Raji (cell line): ENCODE data around the gene MYCBP.

Experiments used
- POLR2A ChIP-seq: IDR thresholded peaks from 2 replicates; pipeline ENCODE4 v1.6.1; 2011; ENCODE audit warnings: low read depth, low read length, control low read depth; ENCODE audit not compliant: insufficient read depth

The MYCBP gene

GRCh38 chr1:38834221-38834782, 38.8 kb downstream of the MYCBP start:
- no peak for TF ChIP-seq POLR2A

DNA sequence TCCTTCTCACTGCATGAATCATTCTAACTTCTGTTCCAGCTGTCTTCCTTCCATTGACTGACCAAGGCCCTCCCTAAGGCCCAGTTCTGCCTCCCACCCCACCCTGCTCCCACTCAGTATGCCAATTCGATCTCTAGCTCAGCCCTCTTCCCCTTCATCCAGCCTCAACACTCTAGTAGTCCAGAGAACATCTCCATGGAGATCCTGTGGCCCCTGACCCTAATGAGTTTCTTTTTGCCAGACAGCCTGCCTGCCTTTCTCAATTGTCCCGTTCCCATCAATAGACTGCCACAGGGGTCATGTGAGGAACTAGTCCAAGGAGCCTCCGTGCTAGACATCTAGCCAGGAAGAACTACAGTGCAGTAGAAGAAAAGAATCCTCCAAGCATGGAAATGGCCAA, 40.0 kb downstream of the MYCBP start:
- no peak for TF ChIP-seq POLR2A

- no peak for TF ChIP-seq POLR2A
Observed at GRCh38 chr1:38832370-38832734, 40.8 kb downstream of the MYCBP start.

DNA sequence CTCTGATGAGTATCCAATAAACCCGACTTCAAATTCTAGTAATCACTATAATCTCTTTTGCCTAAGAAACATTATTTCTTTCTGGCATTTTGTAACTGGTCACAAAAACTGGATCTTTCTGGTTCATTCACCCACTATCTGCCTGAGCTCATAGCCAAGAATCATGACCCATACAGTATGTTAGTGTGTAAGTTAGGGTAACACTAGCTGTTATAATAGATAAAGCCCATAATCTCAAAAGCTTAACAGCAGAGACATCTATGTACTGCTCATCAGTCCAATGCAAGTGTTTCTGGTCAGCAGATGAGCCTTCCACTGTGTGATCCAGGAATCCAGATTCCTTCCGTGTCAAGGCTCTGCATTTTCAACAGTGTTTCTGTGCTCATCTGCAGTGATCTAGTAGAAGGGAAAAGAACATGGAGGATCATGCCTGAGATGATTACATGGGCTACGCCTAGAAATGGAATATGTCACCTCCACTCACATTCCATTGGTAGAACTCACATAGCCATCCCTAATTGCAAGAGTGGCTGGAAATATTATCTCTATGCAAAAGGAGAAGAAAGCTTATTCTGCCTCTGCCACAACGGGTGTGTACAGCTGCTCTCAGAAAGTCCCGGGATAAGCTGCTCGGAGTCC, 41.3 kb downstream of the MYCBP start:
- TF ChIP-seq POLR2A: no peak

- TF ChIP-seq POLR2A: no peak
Observed at GRCh38 chr1:38829368-38829767, 43.8 kb downstream of the MYCBP start.

GRCh38 chr1:38827318-38827717, 45.8 kb downstream of the MYCBP start:
- no peak for TF ChIP-seq POLR2A

DNA sequence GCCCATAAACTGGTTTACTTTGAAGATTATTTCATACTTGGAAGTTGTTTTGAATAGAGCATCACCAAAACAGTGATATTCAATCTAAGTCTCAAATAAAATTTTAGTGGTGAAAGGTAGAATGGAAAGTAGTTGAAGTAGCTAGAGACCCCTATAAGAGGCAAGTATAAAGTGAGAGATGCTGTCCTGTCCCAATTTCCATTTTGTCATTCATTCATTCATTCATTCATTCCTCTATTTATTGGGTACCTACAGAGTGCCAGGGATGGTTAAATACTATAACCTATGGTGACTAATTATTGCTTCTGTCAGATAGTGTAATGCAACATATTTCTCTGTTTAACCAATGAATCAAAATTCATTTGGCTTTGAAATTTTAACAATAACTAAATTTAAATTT, 46.3 kb downstream of the MYCBP start:
- TF ChIP-seq POLR2A: no peak

DNA sequence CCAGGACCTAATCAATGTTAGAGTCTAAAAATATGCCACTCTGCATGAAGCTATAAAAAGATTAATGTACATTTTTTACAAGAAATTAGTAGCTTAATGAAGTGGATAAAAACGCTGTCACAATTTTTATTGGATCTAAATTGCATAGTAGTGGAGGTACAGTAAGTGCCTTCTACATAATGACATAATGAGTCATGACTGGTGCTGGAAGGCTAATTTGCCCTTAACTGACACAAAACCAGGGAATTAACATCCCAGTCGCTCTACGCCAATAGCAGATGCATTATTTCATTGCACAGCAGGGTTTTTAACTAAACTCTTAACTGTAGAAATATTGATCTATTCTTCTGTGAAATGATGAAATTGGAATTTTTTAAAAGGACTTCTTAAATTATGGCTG, 46.9 kb downstream of the MYCBP start:
- TF ChIP-seq POLR2A: no peak

DNA sequence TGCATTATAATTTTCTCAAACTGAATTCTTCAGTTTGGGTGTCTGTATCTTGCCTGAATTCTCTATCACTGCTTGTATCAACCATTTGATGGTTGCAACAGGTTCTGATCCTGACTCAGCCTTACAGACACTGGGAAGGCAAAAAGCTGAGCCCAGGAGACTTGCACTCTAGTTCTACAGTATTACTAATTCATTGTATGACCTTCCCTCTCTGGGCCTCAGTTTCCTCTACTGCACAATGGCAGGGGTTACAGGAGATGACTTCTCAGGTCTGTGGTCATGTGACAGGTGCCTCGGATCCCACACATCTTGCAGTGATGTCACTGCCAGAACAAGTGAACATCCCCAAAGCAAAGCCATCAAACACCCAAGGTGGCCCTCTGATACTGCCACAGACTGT, 52.3 kb downstream of the MYCBP start:
- no peak for TF ChIP-seq POLR2A

- TF ChIP-seq POLR2A: no peak
Observed at GRCh38 chr1:38819516-38819915, 53.6 kb downstream of the MYCBP start.

DNA sequence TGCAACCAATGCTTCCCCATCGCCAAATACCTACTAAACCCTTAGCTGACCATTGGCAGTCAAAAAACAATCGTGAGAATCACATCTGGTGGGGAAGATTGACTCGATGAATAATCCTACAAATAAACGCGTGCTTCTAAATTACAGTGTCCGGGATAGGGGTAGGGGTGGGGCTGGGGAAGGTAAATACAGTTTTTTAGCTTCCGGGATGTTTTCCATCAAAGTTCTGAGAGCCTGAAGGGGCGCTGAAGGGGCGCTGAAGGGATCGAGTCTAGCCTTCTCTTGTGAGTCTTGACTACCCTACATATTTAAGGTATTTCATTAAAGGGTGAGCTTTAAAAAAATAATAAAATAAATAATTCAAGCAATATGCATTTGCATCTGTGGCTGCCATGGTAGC, 54.1 kb downstream of the MYCBP start:
- TF ChIP-seq POLR2A: no peak

DNA sequence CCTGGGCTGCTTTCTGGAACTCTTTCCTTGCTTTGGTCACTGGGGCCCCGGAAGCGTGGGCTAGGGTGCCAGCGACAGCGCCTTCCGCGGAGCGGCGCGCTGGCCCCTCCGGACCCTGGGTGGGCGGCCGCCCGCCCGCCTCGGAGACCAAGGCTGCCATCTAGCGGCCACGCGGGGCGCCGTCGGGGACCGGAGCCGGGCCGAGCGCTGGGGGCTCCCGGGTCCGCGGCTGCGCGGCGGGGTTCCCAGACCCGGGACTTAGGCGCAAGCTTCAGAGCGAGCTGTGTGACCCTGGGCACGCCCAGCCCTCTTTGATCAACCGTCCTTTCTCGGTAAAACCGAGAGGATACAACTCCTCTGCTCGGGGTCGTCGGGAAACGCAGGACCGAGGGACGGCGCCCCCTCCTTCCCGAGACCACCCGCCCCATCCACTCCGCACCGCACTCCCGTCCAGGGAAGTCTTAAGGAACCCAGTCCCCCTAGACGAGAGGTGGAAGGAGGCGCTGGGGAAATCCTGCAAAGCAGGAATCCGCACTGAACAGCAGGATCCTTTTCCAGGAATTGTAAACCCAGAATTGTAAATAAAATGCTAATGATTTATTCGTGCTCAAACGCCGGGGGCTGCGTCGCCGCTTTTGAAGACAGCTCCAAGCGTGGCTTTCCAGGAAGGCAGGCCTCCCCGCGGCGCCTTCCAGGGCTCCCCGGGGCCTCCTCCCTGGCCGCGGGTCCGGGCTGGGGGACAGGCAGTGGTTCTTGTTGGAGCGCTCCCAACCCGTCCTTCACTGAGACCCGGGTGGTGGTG, 54.8 kb downstream of the MYCBP start:
- no peak for TF ChIP-seq POLR2A

GRCh38 chr1:38817267-38818174, 55.6 kb downstream of the MYCBP start:
- no peak for TF ChIP-seq POLR2A

DNA sequence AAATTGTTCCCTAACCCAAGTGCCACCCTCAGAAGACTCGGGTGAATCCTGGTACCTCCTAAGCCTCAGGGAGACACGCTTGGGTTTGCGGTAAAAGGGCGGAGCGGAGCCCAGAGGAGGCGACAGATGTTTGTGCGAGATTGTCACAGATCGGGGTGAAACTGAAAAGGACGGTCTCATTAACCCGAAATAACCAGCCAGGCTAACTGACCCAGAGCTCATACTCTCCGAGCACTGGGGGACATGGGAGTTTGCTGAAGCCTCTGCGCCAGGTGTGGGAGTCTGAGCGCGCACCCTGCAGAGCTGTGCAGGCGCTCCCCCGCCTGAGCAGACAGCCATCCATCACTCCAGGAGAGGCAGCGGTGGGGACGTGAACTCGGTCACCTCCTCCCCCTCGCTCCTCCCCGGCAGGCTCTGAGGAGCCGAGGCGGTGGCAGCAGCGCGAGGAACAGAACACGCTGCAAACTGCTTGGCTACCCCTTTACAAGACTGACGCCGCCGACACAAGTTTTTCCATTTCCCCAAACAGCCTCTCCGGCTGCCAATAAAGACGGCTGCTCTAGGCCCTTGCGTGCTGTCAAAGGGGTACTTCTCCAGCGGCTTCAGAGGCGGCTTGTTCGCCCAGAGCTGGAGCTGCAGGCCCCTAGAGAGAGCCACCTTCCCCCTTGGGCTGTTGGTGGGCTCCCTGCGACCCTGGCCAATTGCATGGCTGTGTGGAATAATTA, 57.1 kb downstream of the MYCBP start:
- TF ChIP-seq POLR2A: no peak

- no peak for TF ChIP-seq POLR2A
Observed at GRCh38 chr1:38814984-38815464, 58.1 kb downstream of the MYCBP start.
